K562 (cell line): ENCODE measurements around the gene DLL4. TPM values are rescaled to one million over a fixed set of nuclear protein-coding genes. Genes with fewer than 3 reads are reported as not detected.

Experiments
- ATAC-seq: fragments of 200-7000 bp; cut with Tn5 transposase; 3 replicates; pipeline ENCODE4 v1.9.1; 2020; ENCODE audit warnings: moderate library complexity
- BruUV-seq: library from RNA; stranded (reverse); fragments of 400-500 nt; replicated peaks from 2 replicates; lab custom pipeline; 2021; lab: Mats Ljungman, UMichigan
- CTCF ChIA-PET: fragments of 300-600 bp; formaldehyde crosslinking; extraction: SDS; loops from one replicate; lab custom pipeline; 2021; ENCODE audit warnings: low intra/inter-chr PET ratio; lab: Yijun Ruan, JAX
- POLR2A ChIA-PET: fragments of 300-600, 350-650 bp; sonication (Branson Sonifier 250); formaldehyde crosslinking; extraction: SDS; loops from one replicate; lab custom pipeline; 2021; ENCODE audit warnings: antibody characterized with exemption, inconsistent platforms; lab: Yijun Ruan, JAX
- DNase-seq, 4 experiments: peaks; one replicate each; pipeline versions ENCODE4 v3.0.0 to v3.0.0-alpha.2; 2011 to 2018; ENCODE audit warnings: low spot score in 3 of 4, mixed read lengths in 3 of 4; ENCODE audit errors: extremely low read depth in 1 of 4
- FAIRE-seq: peaks from 2 replicates; lab custom pipeline; 2011; peaks lifted over from hg19 to GRCh38; lab: Jason Lieb, UNC
- H2AFZ ChIP-seq: 2 replicates; pipeline ENCODE4 v1.6.0; 2011; ENCODE audit warnings: low read depth, low read length, control low read depth, inconsistent platforms
- H3K27ac ChIP-seq: fragments of 200-600 bp; 3 replicates; pipeline ENCODE4 v1.8.0; 2011; ENCODE audit warnings: low read depth, mild to moderate bottlenecking, control low read depth, inconsistent platforms, low read length, moderate library complexity, mixed read lengths; ENCODE audit errors: extremely low read depth
- H3K27me3 ChIP-seq, 2 experiments: fragments of 300-600 bp in 1 of 2; 2 replicates in 1 of 2; 3 replicates in 1 of 2; pipeline versions ENCODE4 v1.6.0 to v1.8.0; 2011; ENCODE audit warnings: inconsistent platforms in 2 of 2, low read length in 2 of 2, mild to moderate bottlenecking in 1 of 2, mixed read lengths in 1 of 2, moderate library complexity in 1 of 2; ENCODE audit not compliant: control insufficient read depth in 2 of 2, insufficient read depth in 2 of 2
- H3K36me3 ChIP-seq: fragments of 300-600 bp; 3 replicates; pipeline ENCODE4 v1.8.0; 2011; ENCODE audit warnings: mild to moderate bottlenecking, low read length, inconsistent platforms; ENCODE audit not compliant: control insufficient read depth, insufficient read depth
- H3K4me1 ChIP-seq, 2 experiments: fragments of 200-600 bp in 1 of 2; replicated peaks in 1 of 2; 2 replicates in 1 of 2; 3 replicates in 1 of 2; pipeline versions ENCODE4 v1.5.1 to v1.8.0; 2011; ENCODE audit warnings: inconsistent platforms in 2 of 2, low read length in 2 of 2, mild to moderate bottlenecking in 1 of 2, mixed read lengths in 1 of 2, moderate library complexity in 1 of 2; ENCODE audit not compliant: control insufficient read depth in 2 of 2, insufficient read depth in 2 of 2
- H3K4me2 ChIP-seq: 2 replicates; pipeline ENCODE4 v1.6.1; 2011; ENCODE audit warnings: low read length, control low read depth, inconsistent platforms, mixed read lengths; ENCODE audit not compliant: insufficient read depth
- H3K4me3 ChIP-seq: fragments of 200-600 bp; sonication (generic), shearing (Covaris generic); 2 replicates; pipeline ENCODE4 v1.5.1; 2016; ENCODE audit warnings: control low read depth, inconsistent platforms
- H3K79me2 ChIP-seq: fragments of 200-600 bp; 3 replicates; pipeline ENCODE4 v1.8.0; 2011; ENCODE audit warnings: low read length, inconsistent platforms; ENCODE audit not compliant: control insufficient read depth, insufficient read depth
- H3K9ac ChIP-seq, 2 experiments: 2 replicates each; pipeline versions ENCODE4 v1.6.0 to v1.6.1; 2011; ENCODE audit warnings: low read depth in 2 of 2, low read length in 2 of 2, control low read depth in 1 of 2, inconsistent platforms in 1 of 2, mild to moderate bottlenecking in 1 of 2, mixed read lengths in 1 of 2; ENCODE audit not compliant: insufficient read depth in 1 of 2
- H3K9me1 ChIP-seq: one replicate; pipeline ENCODE4 v1.6.0; 2011; ENCODE audit warnings: inconsistent platforms, mild to moderate bottlenecking, low read length, moderate library complexity; ENCODE audit not compliant: control insufficient read depth, insufficient read depth
- H3K9me3 ChIP-seq: replicated peaks from 2 replicates; pipeline ENCODE4 v1.5.1; 2011; ENCODE audit warnings: low read depth, low read length, inconsistent platforms; ENCODE audit not compliant: control insufficient read depth, insufficient read depth
- H4K20me1 ChIP-seq: replicated peaks from 2 replicates; pipeline ENCODE4 v1.6.1; 2011; ENCODE audit warnings: low read length, inconsistent platforms, mixed read lengths; ENCODE audit not compliant: control insufficient read depth, insufficient read depth
- CBX1 ChIP-seq: sonication (generic); IDR thresholded peaks from 2 replicates; pipeline ENCODE4 v1.6.1; 2016; ENCODE audit warnings: antibody characterized with exemption, low read depth, mild to moderate bottlenecking
- FOXJ2 ChIP-seq: fragments of 200-800 bp; sonication (Bioruptor generic); IDR thresholded peaks from 2 replicates; pipeline ENCODE4 v1.6.1; 2016; ENCODE audit warnings: missing genetic modification characterization, missing compliant biosample characterization
- MAFK ChIP-seq: IDR thresholded peaks from 2 replicates; pipeline ENCODE4 v1.6.1; 2011; ENCODE audit warnings: low read length, improper control_type of control experiment
- PTRF ChIP-seq: fragments of 450-650 bp; IDR thresholded peaks from 2 replicates; pipeline ENCODE4 v1.6.1; 2016; ENCODE audit warnings: mild to moderate bottlenecking, missing genetic modification characterization, missing compliant biosample characterization
- ZBTB1 ChIP-seq: sonication (generic); formaldehyde crosslinking; IDR thresholded peaks from 2 replicates; pipeline ENCODE4 v1.8.1; 2023; ENCODE audit warnings: missing genetic modification reagents, low read depth, mild to moderate bottlenecking, borderline replicate concordance
- ZBTB11 ChIP-seq, 3 experiments: fragments of 200-800 bp in 1 of 3; fragments of 250-450 bp in 1 of 3; fragments of 450-650 bp in 1 of 3; sonication (Bioruptor Pico) in 1 of 3; sonication (Bioruptor generic) in 1 of 3; formaldehyde crosslinking in 1 of 3; IDR thresholded peaks; 2 replicates each; pipeline versions ENCODE4 v1.6.1 to v1.8.0; 2016 to 2022; ENCODE audit warnings: mild to moderate bottlenecking in 2 of 3, missing genetic modification characterization in 2 of 3, missing compliant biosample characterization in 1 of 3, moderate library complexity in 1 of 3
- ZBTB2 ChIP-seq: fragments of 450-650 bp; IDR thresholded peaks from 2 replicates; pipeline ENCODE4 v1.6.1; 2016; ENCODE audit warnings: antibody characterized with exemption
- ZKSCAN3 ChIP-seq: fragments of 250-450 bp; sonication (Bioruptor Pico); IDR thresholded peaks from 2 replicates; pipeline ENCODE4 v1.4.0; 2020
- ZNF592 ChIP-seq: fragments of 450-650 bp; IDR thresholded peaks from 2 replicates; pipeline ENCODE4 v1.6.1; 2017; ENCODE audit warnings: antibody characterized with exemption, mild to moderate bottlenecking
- ZNF696 ChIP-seq: fragments of 250-450 bp; sonication (Bioruptor Pico); conservative IDR thresholded peaks from 2 replicates; pipeline ENCODE4 v1.4.0; 2020; ENCODE audit warnings: mild to moderate bottlenecking, moderate library complexity
- WGBS: fragments of 100-300 bp; shearing (Covaris generic); methylation state at CpG from one replicate; pipeline ENCODE4 v1.1.6; 2016; ENCODE audit warnings: low coverage, mixed read lengths; ENCODE audit not compliant: insufficient coverage; ENCODE audit errors: missing lambda C conversion rate; 5-methylcytosine and 5-hydroxymethylcytosine counted together
- in situ Hi-C: fragments of 300-500 bp; cut with MboI; formaldehyde crosslinking; loops from 4 replicates; pipeline ENCODE4 v1.15.0; 2018; ENCODE audit warnings: inconsistent platforms, mixed read lengths
- intact Hi-C: fragments of 100-400 bp; cut with micrococcal nuclease; formaldehyde crosslinking; loops from 2 replicates; pipeline ENCODE4 v1.14.2; 2022
- polyA plus RNA-seq, 8 experiments: library from polyadenylated mRNA; depleted of rRNA in 4 of 8; stranded (reverse) in 5 of 8; unstranded in 3 of 8; fragments of >200 nt; fragmentation: Nextera tagmentation in 2 of 8; fragmentation: Illumina TruSeq in 1 of 8; extraction: Ambion mirVana in 2 of 8; extraction: Trizol in 1 of 8; gene quantifications; 2 replicates each; pipeline versions ENCODE4 v1.2.1 to v1.2.3, GENCODE V29; 2011 to 2014; ENCODE audit warnings: inconsistent platforms in 1 of 8, missing spikeins in 1 of 8
- total RNA-seq, 7 experiments: library from RNA; depleted of rRNA in 6 of 7; stranded (reverse); fragments of >200 nt in 6 of 7; fragmentation: Illumina TruSeq in 2 of 7; extraction: Trizol in 2 of 7; gene quantifications; 2 replicates each; pipeline versions ENCODE4 v1.2.1 to v1.2.3, GENCODE V29; 2011 to 2021; ENCODE audit warnings: low replicate concordance in 1 of 7

Gene DLL4
- total and polyA plus RNA-seq, 9 of the 15 experiments (the other 6 are each of a cell fraction or from before 2014, with no cell fraction given), result 0.04 to 1.1 (median 0.41) TPM; not detected in 1

GRCh38 chr15:40893019-40893670 lies 36.0 kb upstream of the DLL4 start:
- WGBS, result 39% methylated on average over 20 of the region's 22 CpGs
- H3K36me3 ChIP-seq, result peaks cover 19% of the 10 kb centered on the region; the same call in 2 of the 3 replicates
- H3K4me2 ChIP-seq, result no peak overlapping the region
- no peaks in the 10 kb centered on the region for H3K9me3 ChIP-seq
- intact Hi-C loops (loop anchor here (5.0 to 10.0 kb wide), 3 partner anchors 188 to 298 kb away; partner anchors contain the start of gene KNL1), in situ Hi-C loops (loop anchor here (5.0 to 10.0 kb wide), 2 partner anchors 36 to 218 kb away; no protein-coding TSS in a partner anchor)
- FAIRE-seq (no peak), DNase-seq (no peak), ATAC-seq (no peak)
- H3K27me3 ChIP-seq, result no peaks in the 10 kb centered on the region
- H3K27ac ChIP-seq, result no peak overlapping the region
- H4K20me1 ChIP-seq, result no peaks in the 10 kb centered on the region
- peak overlapping the region; percentile 99; the same call in 1 of the 2 replicates for H2AFZ ChIP-seq
- H3K79me2 ChIP-seq, result peaks cover 17% of the 10 kb centered on the region
- peaks cover 8 to 16% of the 10 kb centered on the region in 2 experiments; a peak in 4 of 5 replicates for H3K4me1 ChIP-seq
- ChIA-PET POLR2A (interaction anchor here (1.3 to 1.9 kb wide), 2 partner anchors 20 to 104 kb away, joined by 4 to 5 read pairs; partner anchors contain the start of gene RHOV), CTCF (interaction anchor here (0.5 to 6.7 kb wide), 5 partner anchors 35 to 640 kb away, joined by 3 to 75 read pairs (median 5); no protein-coding TSS in a partner anchor)
- BruUV-seq, result no TSS peak
- peak overlapping the region in 1 of 2 experiments; percentile 54; a peak in 2 of 4 replicates for H3K9ac ChIP-seq
- H3K9me1 ChIP-seq, result no peaks in the 10 kb centered on the region
- H3K4me3 ChIP-seq, result no peak overlapping the region
- TF ChIP-seq ZBTB11 (CRISPR knock-in tag; IDR thresholded peaks at IDR 0.05) (no peak), ZKSCAN3 (no peak), PTRF (no peak), FOXJ2 (no peak), ZBTB1 (CRISPR knock-in tag) (no peak), ZBTB2 (no peak), CBX1 (no peak), ZNF592 (no peak), ZNF696 (CRISPR knock-in tag) (no peak), MAFK (no peak)
